GM18867 (cell line): Measurements from ENCODE around the gene TRAPPC1.

Experiments used
- ATAC-seq: cut with Tn5 transposase; IDR thresholded peaks from one replicate; pipeline ENCODE4 v1.9.1; 2021; ENCODE audit warnings: mild to moderate bottlenecking, moderate library complexity; ENCODE audit not compliant: unreplicated experiment

The TRAPPC1 gene

GRCh38 chr17:7881276-7882054 lies 50.3 kb downstream of the TRAPPC1 start:
- ATAC-seq: no peak
